GM18951 (cell line): ENCODE data around the gene AHCTF1.
"Not testable (repeated sequence)": the region's sequence is repeated elsewhere in the genome, so short reads cannot be mapped to it uniquely, and the experiment has no call there.

Experiments used
- POLR2A ChIP-seq: IDR thresholded peaks from 4 replicates; pipeline ENCODE4 v1.6.1; 2011; ENCODE audit warnings: mild to moderate bottlenecking; ENCODE audit not compliant: insufficient read length, insufficient read depth; ENCODE audit errors: extremely low read depth
- in situ Hi-C: fragments of 300-500 bp; cut with MboI; formaldehyde crosslinking; loops from one replicate; pipeline ENCODE4 v1.12.0; 2022; ENCODE audit warnings: low sequenced_read_pairs, mixed read lengths, inconsistent platforms; ENCODE audit not compliant: unreplicated experiment

AHCTF1 gene

DNA sequence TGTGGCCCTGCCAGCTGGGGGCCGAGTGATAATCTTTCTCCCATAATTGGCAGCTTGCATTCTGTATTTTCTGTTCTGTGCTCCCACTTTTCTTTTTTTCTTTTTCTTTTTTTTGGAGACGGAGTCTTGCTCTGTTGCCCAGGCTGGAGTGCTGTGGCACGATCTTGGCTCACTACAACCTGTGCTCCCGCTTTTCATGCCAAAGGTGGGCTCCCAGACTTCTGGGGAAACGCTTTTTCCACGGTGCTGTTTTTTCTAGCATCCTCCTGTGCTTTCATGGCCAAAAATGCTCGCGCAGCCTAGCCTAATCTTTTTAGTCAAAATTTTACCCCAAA, 585 bp upstream of the AHCTF1 start:
- in situ Hi-C loops: no loop called here
- TF ChIP-seq POLR2A: no peak

DNA sequence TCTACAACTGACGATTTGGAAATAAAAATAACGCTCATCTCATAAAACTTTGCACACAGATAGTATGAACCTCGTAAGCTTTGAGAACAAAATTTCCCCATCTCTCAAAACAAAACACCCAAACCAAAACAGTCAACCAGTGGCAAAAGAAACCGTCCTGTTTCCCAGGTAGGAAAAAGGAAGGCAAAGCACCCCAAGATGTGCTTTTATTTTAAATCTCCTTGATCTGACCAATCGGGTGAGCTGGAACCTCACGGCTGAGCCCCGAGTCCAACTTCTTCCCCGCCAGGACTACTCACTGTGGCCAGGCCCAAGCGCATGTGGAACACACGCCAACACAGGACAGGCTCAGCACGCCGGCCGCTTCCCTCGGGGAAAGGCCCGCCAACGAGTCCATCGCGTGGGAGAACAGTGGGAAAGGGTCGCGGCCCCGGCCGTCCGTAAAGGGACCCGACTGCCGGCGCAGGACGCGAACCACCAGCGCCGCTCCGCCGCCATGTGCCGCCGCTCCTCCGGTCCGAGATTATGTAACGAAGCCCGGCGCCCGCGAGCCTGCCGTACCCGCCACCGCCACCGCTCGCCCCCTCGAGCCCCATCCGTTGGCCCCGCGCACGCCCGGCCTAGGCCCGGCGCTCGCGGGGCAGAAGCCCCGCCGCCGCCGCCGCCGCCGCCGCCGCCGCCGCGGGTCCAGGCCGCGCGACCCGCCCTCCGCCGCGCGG, 759 bp downstream of the AHCTF1 start:
- in situ Hi-C loops: no loop called here
- no peak for TF ChIP-seq POLR2A

DNA sequence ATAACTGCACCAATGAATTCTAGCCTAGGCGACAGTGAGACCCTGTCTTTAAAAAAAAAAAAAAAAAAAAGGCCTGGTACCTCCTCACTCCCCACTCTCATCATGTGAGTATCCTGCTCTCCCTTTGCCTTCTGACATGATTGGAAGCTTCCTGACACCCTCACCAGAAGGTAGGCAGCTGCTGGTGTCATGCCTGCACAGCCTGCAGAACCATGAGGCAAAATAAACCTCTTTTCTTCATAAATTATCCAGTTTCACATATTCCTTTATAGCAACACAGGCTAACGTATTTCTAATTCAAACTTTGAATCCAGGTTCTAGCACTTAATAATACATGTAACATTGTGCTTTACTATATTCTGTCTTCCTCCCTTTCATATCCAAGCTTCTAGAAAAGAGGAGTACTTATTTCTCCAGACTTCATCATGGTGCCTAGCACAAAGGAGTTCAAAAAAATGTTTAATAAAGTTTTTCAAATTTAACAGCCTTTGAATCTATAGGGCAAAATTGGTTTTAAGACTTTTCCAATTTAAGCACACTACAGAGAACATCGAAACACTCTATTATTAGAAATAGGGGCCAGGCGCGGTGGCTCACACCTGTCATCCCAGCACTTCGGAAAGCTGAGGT, 5.6 kb downstream of the AHCTF1 start:
- TF ChIP-seq POLR2A: no peak
- in situ Hi-C loops: no loop called here

DNA sequence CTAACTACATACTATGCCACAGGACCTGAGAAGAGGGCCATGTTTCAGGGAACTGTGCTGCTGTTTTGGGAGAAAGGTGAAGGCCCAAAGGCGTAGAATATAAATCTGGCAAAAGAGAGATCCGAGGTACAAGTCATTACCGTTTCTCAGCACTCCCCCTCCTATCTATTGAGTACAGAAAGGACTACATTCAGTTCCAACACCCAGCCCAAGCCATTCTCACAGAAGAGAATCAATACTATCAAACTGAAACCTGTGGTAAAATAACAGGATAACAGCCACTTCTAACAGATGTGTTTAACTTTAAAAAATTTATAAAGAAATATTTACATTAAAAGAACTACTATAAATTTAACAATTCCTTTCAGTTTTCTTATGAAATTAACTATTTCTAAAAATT, 7.8 kb downstream of the AHCTF1 start:
- in situ Hi-C loops: no loop called here
- TF ChIP-seq POLR2A: no peak

DNA sequence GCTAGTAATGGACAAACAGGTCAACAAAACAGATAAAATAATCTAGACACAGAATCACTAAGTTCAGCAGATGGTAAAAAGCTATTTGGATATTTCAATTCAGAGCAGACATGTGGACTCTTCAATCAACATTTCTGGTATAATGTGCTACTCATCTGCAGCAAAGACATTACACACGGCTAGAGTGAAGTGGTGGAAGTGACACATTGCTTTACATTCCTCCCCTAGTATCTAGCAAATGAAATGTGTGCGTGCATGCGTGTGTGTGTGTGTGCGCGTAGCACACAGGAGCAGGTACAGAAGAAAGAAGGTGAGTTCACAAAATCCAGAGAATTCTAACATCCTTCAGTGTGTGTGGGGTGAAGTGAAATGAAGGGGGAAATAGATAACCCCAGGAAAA, 8.3 kb downstream of the AHCTF1 start:
- in situ Hi-C loops: no loop called here
- no peak for TF ChIP-seq POLR2A

DNA sequence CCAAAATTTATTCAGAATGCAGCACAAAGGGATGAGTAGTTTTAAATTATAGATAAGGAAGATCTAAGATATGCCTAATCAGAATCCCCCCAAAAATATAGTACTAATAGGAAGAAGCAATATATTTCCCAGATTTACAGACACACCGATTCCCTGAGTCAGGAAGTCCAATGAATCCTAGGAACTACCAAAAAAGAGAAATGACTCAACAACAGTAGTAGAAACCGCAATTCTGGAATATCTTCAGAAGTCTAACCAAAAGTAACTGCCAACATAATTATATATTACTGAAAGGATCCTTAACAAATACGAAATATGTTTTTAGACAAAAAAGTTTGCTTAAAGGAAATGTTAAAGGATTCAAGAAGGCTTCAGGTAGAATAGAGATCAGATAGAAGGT, 10.3 kb downstream of the AHCTF1 start:
- in situ Hi-C loops: no loop called here
- TF ChIP-seq POLR2A: no peak

DNA sequence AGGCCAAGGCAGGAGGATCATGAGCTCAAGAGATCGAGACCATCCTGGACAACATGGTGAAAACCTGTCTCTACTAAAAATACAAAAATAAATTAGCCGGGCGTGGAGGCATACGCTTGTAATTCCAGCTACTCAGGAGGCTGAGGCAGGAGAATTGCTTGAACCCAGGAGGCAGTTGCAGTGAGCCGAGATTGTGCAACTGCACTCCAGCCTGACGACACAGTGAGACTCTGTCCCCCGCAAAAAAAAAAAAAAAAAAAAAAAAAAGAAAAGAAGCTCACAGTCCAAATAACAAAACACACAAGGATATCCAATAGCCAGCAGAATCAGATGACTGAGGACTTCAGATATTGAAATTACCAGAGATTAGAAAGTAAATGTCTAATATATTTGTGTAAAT, 11.8 kb downstream of the AHCTF1 start:
- TF ChIP-seq POLR2A: no peak
- in situ Hi-C loops: no loop called here

DNA sequence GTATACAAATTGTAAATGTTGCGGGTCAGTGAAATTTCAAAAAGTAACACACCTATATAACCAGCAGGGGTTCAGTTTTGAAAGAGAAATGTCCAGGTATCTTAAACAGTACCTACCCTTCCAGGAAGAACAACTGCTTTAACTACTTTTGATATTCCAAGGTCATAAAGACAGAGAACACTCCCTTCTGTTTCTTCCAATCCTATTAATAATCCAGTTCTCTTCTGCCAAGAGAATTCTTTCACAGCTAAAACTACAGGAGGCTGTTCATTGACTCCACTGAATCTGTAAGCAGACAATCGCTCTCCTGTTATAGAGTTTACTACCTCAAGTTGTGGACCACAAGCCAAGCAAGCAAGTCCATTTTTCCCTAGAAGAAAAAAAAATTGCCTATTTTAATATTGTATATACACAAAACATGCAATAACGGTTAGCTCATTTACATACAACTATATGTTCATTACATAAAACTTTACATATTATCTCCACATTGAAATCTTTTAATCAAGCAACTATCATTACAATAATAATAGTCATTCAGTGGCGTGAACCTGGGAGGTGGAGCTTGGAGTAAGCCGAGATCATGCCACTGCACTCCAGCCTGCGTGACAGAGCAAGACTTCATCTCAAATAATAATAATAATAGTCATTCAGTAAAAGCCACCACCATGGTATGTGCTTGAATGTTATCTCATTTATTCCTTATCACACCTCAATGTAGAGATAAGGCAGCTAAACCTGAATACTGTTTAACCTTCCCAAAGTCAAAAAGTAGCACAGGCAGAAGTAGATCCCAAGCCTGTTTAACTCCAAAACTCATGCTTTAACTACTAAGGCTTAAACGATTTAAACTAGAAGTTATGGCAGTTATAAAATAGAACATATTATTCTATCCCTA, 15.5 kb downstream of the AHCTF1 start:
- in situ Hi-C loops: not testable (repeated sequence)

DNA sequence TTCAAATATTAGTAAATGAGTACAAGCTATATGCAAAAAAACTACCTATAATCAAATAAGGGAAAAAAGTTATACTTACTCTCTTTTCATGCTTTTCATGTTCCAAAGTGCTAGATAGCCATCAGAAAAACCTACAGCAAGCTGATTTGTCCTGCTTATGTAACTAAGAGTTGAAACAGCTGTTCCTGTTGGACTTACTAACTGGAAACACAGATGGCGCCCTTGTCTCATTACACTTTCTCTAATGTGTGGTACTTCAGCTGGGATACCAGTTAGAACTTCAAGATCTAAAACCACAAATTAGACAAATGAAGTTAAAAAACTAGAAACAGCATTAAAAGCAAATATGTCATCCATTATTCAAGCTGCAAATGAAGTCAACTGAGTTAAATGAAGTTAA, 24.3 kb downstream of the AHCTF1 start:
- TF ChIP-seq POLR2A: no peak
- in situ Hi-C loops: no loop called here

DNA sequence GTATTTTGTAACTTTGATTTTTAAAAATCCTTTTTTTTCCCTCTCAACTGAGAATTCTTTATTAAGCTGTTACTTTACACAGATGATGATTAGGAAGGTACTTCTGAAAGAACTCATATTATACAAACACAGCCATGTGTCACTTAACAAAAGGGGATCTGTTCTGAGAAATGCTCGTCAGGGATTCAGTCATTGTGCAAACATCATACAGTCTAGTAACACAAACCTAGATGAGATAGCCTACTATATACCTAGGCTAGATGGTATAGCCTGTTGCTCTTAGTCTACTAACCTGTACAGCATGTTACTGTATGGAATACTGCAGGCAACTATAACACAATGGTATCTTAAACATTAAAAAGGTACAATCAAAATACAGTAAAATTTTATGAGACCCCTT, 24.9 kb downstream of the AHCTF1 start:
- in situ Hi-C loops: no loop called here
- TF ChIP-seq POLR2A: no peak

DNA sequence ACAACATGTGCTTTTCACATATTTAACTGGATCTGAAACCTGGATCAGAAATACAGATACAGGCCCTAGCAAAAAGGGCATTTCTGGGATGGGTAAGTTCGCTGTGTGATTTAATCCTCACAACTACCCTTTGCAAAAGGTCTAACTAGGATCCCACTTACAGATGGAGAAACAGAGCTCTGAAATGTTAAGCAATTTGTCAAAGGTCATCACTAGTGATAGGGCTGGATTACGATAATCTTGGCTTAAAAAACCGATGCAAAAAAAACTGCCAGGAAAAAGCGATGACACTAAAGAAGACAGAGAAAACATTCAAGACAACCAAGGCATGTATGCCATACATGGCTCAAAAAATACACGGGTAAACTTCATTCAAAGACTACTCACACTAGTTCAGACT, 29.9 kb downstream of the AHCTF1 start:
- in situ Hi-C loops: no loop called here
- no peak for TF ChIP-seq POLR2A

DNA sequence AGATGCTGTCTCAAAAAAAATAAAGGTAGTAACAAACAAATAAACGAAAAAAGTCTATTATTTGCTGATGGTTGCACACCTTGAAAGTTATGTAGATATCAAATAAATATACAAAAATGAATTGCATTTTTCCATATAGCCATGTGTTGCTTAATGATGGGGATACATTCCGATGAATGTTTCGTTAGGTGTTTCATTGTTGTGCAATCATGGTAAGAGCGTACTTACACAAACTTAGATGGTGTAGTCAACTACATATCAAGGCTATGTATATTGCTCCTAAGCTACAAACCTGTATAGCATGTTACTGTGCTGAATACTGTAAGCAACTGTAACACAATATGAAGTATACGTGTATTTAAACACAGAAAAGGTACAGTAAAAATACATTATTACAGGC, 34.4 kb downstream of the AHCTF1 start:
- in situ Hi-C loops: no loop called here
- TF ChIP-seq POLR2A: no peak

DNA sequence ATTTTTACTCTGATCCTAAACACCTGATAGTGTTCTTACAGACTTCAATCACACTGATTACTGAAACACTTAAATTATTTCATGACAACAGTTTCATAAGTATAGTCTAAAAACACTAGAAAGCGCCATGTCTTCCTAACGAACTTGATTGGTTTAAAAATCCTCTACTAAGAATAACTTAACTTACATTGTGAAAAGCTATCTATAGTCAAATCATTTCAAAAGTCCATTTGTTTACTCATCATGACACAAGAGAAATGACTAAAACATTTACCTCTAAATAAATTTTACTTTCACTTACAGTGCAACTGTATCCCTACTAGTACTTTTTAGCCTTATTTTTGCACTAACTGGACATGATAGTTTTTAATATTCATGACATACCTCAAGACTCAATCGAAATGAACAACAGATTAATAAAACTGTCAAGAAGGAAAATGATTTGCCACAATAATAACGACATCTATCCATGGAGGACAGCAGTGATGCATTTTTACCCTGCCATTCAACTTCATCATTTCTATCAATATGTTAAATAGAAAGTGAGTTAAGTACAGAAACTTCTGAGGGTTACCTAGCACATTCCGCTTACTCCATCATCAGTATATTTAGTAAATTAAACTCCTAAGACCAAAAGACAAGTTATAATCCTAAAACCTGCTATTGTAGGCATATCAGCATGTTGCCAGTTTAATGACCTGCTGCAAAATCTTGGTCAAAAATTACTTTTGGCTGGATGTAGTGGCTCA, 38.4 kb downstream of the AHCTF1 start:
- in situ Hi-C loops: no loop called here

More for the DNA sequence above, 38.4 kb downstream of the AHCTF1 start:
- TF ChIP-seq POLR2A: no peak
